ENCODE measurements around the gene DMD.

DMD gene

DNA sequence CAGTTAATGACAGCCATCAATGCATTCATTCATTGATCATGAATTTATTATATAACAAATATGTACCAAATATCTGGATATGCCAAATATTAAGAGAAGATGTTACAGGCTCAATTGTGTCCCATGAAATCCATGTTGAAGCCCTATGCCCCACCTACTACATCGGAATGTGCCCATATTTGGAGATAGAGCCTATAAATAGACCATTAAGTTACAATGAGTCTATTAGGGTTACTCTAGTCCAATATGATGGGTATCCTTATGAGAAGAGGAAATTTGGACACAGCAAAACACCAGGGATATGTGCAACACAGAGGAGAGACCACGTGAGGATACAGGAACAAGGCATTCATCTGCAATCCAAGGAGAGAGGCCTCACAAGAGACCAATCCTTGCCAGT lies 634.5 kb downstream of the DMD start:
- WGBS (ENCODE audit: insufficient coverage): 71% methylated on average over 1 of the region's 2 CpGs
- no peaks in the 10 kb centered on the region for H3K4me1 ChIP-seq (ENCODE audit: control extremely low read depth in 1 of 4, control insufficient read depth in 4 of 4, insufficient read depth in 4 of 4, low read length in 3 of 4)
- H3K27me3 ChIP-seq (replicated peaks in 2 of 5; ENCODE audit: control insufficient read depth in 4 of 5, insufficient read depth in 5 of 5, low read length in 4 of 5): no peaks in the 10 kb centered on the region
- ChIA-PET POLR2A (no interaction called here), CTCF (no interaction called here)
- H3K9me3 ChIP-seq (ENCODE audit: control extremely low read depth in 1 of 5, control insufficient read depth in 4 of 5, insufficient read depth in 2 of 5, low read depth in 1 of 5, low read length in 4 of 5): no peaks in the 10 kb centered on the region
- H3K27ac ChIP-seq (ENCODE audit: insufficient read depth in 1 of 2, low read depth in 1 of 2, low read length in 2 of 2, poor library complexity in 1 of 2, severe bottlenecking in 2 of 2): no peak overlapping the region
- no peak overlapping the region for H3K4me3 ChIP-seq (ENCODE audit: control insufficient read depth in 1 of 7, extremely low read depth in 1 of 7, insufficient read depth in 4 of 7, low read depth in 2 of 7, low read length in 6 of 7)
- DNase-seq: no peak
- H3K36me3 ChIP-seq (ENCODE audit: control insufficient read depth in 4 of 4, insufficient read depth in 4 of 4, low read length in 3 of 4): no peaks in the 10 kb centered on the region

DNA sequence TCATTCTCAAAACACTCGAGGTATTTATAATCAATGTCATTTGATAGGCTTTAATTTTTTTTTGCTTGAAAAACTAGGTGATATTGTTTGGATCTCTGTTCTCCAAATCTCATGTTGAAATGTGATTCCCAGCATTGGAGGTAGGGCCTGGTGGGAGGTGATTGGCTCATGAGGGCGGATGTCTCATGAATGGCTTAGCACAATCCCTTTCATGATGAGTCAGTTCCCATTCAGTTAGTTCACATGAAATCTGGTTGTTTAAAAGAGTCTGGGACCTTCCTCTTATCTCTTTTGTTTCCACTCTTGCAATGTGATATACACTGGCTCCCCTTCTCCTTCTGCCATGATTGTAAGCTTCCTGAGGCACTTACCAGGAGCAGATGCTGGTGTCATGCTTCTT lies 638.7 kb downstream of the DMD start:
- H3K4me1 ChIP-seq (ENCODE audit: control extremely low read depth in 1 of 4, control insufficient read depth in 4 of 4, insufficient read depth in 4 of 4, low read length in 3 of 4): no peaks in the 10 kb centered on the region
- no CpG with 5 or more reads among the region's 2 CpGs for WGBS (ENCODE audit: insufficient coverage)
- ChIA-PET CTCF (no interaction called here), POLR2A (no interaction called here)
- DNase-seq: no peak
- no peaks in the 10 kb centered on the region for H3K9me3 ChIP-seq (ENCODE audit: control extremely low read depth in 1 of 5, control insufficient read depth in 4 of 5, insufficient read depth in 2 of 5, low read depth in 1 of 5, low read length in 4 of 5)
- no peaks in the 10 kb centered on the region for H3K27me3 ChIP-seq (replicated peaks in 2 of 5; ENCODE audit: control insufficient read depth in 4 of 5, insufficient read depth in 5 of 5, low read length in 4 of 5)
- no peak overlapping the region for H3K4me3 ChIP-seq (ENCODE audit: control insufficient read depth in 1 of 7, extremely low read depth in 1 of 7, insufficient read depth in 4 of 7, low read depth in 2 of 7, low read length in 6 of 7)
- no peak overlapping the region for H3K27ac ChIP-seq (ENCODE audit: insufficient read depth in 1 of 2, low read depth in 1 of 2, low read length in 2 of 2, poor library complexity in 1 of 2, severe bottlenecking in 2 of 2)
- no peaks in the 10 kb centered on the region for H3K36me3 ChIP-seq (ENCODE audit: control insufficient read depth in 4 of 4, insufficient read depth in 4 of 4, low read length in 3 of 4)

DNA sequence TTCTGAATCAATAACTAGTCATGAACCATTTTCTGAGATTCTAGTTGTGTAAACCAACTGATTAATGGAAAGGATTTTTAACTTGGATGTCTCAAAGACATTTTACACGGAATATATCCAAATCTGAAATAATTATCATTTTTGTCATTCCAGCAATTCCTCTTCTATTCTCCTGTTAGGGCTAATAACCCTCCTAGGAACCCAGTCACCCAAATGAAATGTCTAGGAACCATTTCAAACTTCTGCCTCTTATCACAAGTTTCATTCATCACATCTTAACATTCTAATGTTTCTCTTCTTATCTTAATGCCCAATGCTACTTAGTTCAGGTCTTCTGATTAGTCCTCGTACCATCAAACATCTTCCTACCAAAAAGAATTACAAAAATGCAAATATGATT lies 639.8 kb downstream of the DMD start:
- no peak for DNase-seq
- CTCF ChIA-PET: no interaction called here
- no peaks in the 10 kb centered on the region for H3K4me1 ChIP-seq (ENCODE audit: control extremely low read depth in 1 of 4, control insufficient read depth in 4 of 4, insufficient read depth in 4 of 4, low read length in 3 of 4)
- POLR2A ChIA-PET: no interaction called here
- H3K36me3 ChIP-seq (ENCODE audit: control insufficient read depth in 4 of 4, insufficient read depth in 4 of 4, low read length in 3 of 4): no peaks in the 10 kb centered on the region
- no peaks in the 10 kb centered on the region for H3K27me3 ChIP-seq (replicated peaks in 2 of 5; ENCODE audit: control insufficient read depth in 4 of 5, insufficient read depth in 5 of 5, low read length in 4 of 5)
- no peaks in the 10 kb centered on the region for H3K9me3 ChIP-seq (ENCODE audit: control extremely low read depth in 1 of 5, control insufficient read depth in 4 of 5, insufficient read depth in 2 of 5, low read depth in 1 of 5, low read length in 4 of 5)
- no peak overlapping the region for H3K4me3 ChIP-seq (ENCODE audit: control insufficient read depth in 1 of 7, extremely low read depth in 1 of 7, insufficient read depth in 4 of 7, low read depth in 2 of 7, low read length in 6 of 7)
- no peak overlapping the region for H3K27ac ChIP-seq (ENCODE audit: insufficient read depth in 1 of 2, low read depth in 1 of 2, low read length in 2 of 2, poor library complexity in 1 of 2, severe bottlenecking in 2 of 2)
- WGBS (ENCODE audit: insufficient coverage): 100% methylated on average over 1 of the region's 2 CpGs

DNA sequence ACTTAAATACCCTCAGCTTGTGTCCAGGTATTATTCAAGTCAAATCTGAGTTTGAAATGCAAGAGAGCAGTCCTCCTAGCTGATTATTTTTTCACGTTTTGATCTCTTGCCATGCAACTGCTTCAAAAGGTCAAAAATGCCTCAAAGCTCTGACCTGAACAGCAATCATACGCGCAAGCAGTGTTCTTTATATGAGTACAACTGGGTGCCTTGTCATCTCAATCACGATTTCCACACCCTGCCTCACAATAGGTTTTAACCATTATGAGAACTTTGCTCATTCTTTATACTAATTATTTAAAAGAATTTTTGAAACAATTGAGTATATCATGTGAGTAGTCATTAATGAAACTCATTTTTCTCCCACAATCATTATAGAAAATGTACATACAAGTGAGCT lies 649.1 kb downstream of the DMD start:
- no peaks in the 10 kb centered on the region for H3K36me3 ChIP-seq (ENCODE audit: control insufficient read depth in 4 of 4, insufficient read depth in 4 of 4, low read length in 3 of 4)
- 77% methylated on average over 3 of the region's 4 CpGs for WGBS (ENCODE audit: insufficient coverage)
- H3K27ac ChIP-seq (ENCODE audit: insufficient read depth in 1 of 2, low read depth in 1 of 2, low read length in 2 of 2, poor library complexity in 1 of 2, severe bottlenecking in 2 of 2): no peak overlapping the region
- H3K9me3 ChIP-seq (ENCODE audit: control extremely low read depth in 1 of 5, control insufficient read depth in 4 of 5, insufficient read depth in 2 of 5, low read depth in 1 of 5, low read length in 4 of 5): no peaks in the 10 kb centered on the region
- CTCF ChIA-PET: no interaction called here
- DNase-seq: no peak
- POLR2A ChIA-PET: no interaction called here
- no peak overlapping the region for H3K4me3 ChIP-seq (ENCODE audit: control insufficient read depth in 1 of 7, extremely low read depth in 1 of 7, insufficient read depth in 4 of 7, low read depth in 2 of 7, low read length in 6 of 7)
- no peaks in the 10 kb centered on the region for H3K4me1 ChIP-seq (ENCODE audit: control extremely low read depth in 1 of 4, control insufficient read depth in 4 of 4, insufficient read depth in 4 of 4, low read length in 3 of 4)
- no peaks in the 10 kb centered on the region for H3K27me3 ChIP-seq (replicated peaks in 2 of 5; ENCODE audit: control insufficient read depth in 4 of 5, insufficient read depth in 5 of 5, low read length in 4 of 5)

DNA sequence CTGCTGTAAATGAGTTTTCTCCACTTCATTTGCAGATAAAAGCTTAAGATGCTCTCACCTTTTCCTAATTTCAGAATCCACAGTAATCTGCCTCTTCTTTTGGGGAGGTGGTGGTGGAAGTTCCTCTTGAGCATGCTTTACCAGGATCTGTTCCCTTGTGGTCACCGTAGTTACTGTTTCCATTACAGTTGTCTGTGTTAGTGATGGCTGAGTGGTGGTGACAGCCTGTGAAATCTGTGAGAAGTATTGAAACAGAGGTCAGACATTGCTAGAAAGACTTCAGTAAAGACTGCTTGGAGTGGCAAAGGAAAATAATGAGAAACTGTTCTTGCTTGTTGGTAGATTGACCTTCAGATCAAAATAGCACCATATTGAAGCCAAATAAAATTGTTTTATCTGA lies 666.2 kb downstream of the DMD start:
- Histone ChIP-seq H3K4me3 (ENCODE audit: control insufficient read depth in 1 of 7, extremely low read depth in 1 of 7, insufficient read depth in 4 of 7, low read depth in 2 of 7, low read length in 6 of 7) (no peak overlapping the region), H3K9me3 (ENCODE audit: control extremely low read depth in 1 of 5, control insufficient read depth in 4 of 5, insufficient read depth in 2 of 5, low read depth in 1 of 5, low read length in 4 of 5) (no peaks in the 10 kb centered on the region), H3K4me1 (ENCODE audit: control extremely low read depth in 1 of 4, control insufficient read depth in 4 of 4, insufficient read depth in 4 of 4, low read length in 3 of 4) (no peaks in the 10 kb centered on the region), H3K36me3 (ENCODE audit: control insufficient read depth in 4 of 4, insufficient read depth in 4 of 4, low read length in 3 of 4) (no peaks in the 10 kb centered on the region), H3K27me3 (replicated peaks in 2 of 5; ENCODE audit: control insufficient read depth in 4 of 5, insufficient read depth in 5 of 5, low read length in 4 of 5) (no peaks in the 10 kb centered on the region), H3K27ac (ENCODE audit: insufficient read depth in 1 of 2, low read depth in 1 of 2, low read length in 2 of 2, poor library complexity in 1 of 2, severe bottlenecking in 2 of 2) (no peak overlapping the region)
- WGBS (ENCODE audit: insufficient coverage): 88% methylated on average over 1 of the region's 1 CpG
- ChIA-PET POLR2A (no interaction called here), CTCF (no interaction called here)
- no peak for DNase-seq

DNA sequence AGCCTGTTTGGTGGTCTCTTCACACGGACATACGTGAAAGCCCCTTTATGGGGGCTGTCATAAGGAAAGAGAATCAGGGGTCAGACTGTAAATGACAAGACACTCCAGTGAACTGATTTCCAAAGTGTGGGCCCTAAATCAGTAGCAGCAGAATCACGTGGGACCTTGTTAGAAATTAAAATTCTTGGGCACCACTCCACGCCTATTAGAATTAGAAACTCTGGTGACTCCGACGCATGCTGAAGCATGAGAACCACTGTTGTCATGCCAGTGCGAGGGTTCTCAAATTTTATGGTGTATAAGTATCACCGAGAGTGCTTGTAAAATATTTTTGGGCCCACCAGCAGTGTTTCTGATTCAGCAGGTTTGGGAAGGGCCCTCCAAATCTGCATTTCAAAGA lies 672.8 kb downstream of the DMD start:
- no peak overlapping the region for H3K4me3 ChIP-seq (ENCODE audit: control insufficient read depth in 1 of 7, extremely low read depth in 1 of 7, insufficient read depth in 4 of 7, low read depth in 2 of 7, low read length in 6 of 7)
- H3K27me3 ChIP-seq (replicated peaks in 2 of 5; ENCODE audit: control insufficient read depth in 4 of 5, insufficient read depth in 5 of 5, low read length in 4 of 5): peaks cover 0 to 2% (median 0%) of the 10 kb centered on the region in 5 experiments
- no peak for DNase-seq
- no peaks in the 10 kb centered on the region for H3K36me3 ChIP-seq (ENCODE audit: control insufficient read depth in 4 of 4, insufficient read depth in 4 of 4, low read length in 3 of 4)
- POLR2A ChIA-PET: no interaction called here
- H3K4me1 ChIP-seq (ENCODE audit: control extremely low read depth in 1 of 4, control insufficient read depth in 4 of 4, insufficient read depth in 4 of 4, low read length in 3 of 4): no peaks in the 10 kb centered on the region
- CTCF ChIA-PET: no interaction called here
- no peaks in the 10 kb centered on the region for H3K9me3 ChIP-seq (ENCODE audit: control extremely low read depth in 1 of 5, control insufficient read depth in 4 of 5, insufficient read depth in 2 of 5, low read depth in 1 of 5, low read length in 4 of 5)
- WGBS (ENCODE audit: insufficient coverage): 92% methylated on average over 8 of the region's 8 CpGs
- H3K27ac ChIP-seq (ENCODE audit: insufficient read depth in 1 of 2, low read depth in 1 of 2, low read length in 2 of 2, poor library complexity in 1 of 2, severe bottlenecking in 2 of 2): no peak overlapping the region

DNA sequence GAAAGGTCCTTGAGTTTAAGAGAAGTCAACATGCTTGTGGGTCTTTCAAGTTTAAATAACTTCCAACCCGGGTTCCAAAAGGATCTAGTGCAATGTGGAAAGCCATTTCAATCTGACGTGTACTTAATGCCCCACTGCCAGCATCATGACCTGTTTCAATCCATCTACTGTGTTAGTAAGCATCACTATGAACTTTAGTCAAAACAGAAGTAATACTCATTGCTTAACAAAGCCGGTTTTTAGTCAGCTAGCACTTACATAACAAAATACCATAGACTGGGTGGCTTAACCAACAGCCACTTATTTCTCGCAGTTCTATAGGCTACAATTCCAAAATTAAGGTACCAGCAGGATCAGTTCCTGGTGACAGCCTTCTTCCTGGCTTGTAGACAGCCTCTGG lies 677.5 kb downstream of the DMD start:
- Histone ChIP-seq H3K36me3 (ENCODE audit: control insufficient read depth in 4 of 4, insufficient read depth in 4 of 4, low read length in 3 of 4) (no peaks in the 10 kb centered on the region), H3K4me3 (ENCODE audit: control insufficient read depth in 1 of 7, extremely low read depth in 1 of 7, insufficient read depth in 4 of 7, low read depth in 2 of 7, low read length in 6 of 7) (no peak overlapping the region), H3K9me3 (ENCODE audit: control extremely low read depth in 1 of 5, control insufficient read depth in 4 of 5, insufficient read depth in 2 of 5, low read depth in 1 of 5, low read length in 4 of 5) (no peaks in the 10 kb centered on the region), H3K27me3 (replicated peaks in 2 of 5; ENCODE audit: control insufficient read depth in 4 of 5, insufficient read depth in 5 of 5, low read length in 4 of 5) (peaks cover 0 to 2% (median 0%) of the 10 kb centered on the region in 5 experiments), H3K4me1 (ENCODE audit: control extremely low read depth in 1 of 4, control insufficient read depth in 4 of 4, insufficient read depth in 4 of 4, low read length in 3 of 4) (no peaks in the 10 kb centered on the region), H3K27ac (ENCODE audit: insufficient read depth in 1 of 2, low read depth in 1 of 2, low read length in 2 of 2, poor library complexity in 1 of 2, severe bottlenecking in 2 of 2) (no peak overlapping the region)
- CTCF ChIA-PET: no interaction called here
- WGBS (ENCODE audit: insufficient coverage): 83% methylated on average over 4 of the region's 4 CpGs
- DNase-seq: no peak
- POLR2A ChIA-PET: no interaction called here

DNA sequence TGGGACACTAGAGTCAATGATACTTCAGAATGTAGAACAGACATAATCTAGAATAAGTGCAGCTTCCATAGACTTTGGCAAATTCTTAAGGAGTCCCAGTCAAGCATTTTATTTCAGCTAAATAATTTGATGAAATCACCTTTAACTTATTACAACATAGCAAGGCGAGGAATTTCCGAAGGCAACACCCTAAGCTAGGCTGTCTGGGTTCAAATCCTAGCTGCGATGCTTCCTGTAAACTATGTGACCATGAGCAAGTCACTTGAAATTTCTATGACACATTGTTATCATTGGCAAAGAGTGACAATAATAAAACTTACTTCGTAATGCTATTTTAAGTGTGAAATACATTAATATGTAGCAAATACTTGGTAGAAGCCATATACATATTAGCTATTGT lies 679.1 kb downstream of the DMD start:
- POLR2A ChIA-PET: no interaction called here
- 93% methylated on average over 2 of the region's 4 CpGs for WGBS (ENCODE audit: insufficient coverage)
- no peaks in the 10 kb centered on the region for H3K27me3 ChIP-seq (replicated peaks in 2 of 5; ENCODE audit: control insufficient read depth in 4 of 5, insufficient read depth in 5 of 5, low read length in 4 of 5)
- CTCF ChIA-PET: no interaction called here
- H3K9me3 ChIP-seq (ENCODE audit: control extremely low read depth in 1 of 5, control insufficient read depth in 4 of 5, insufficient read depth in 2 of 5, low read depth in 1 of 5, low read length in 4 of 5): no peaks in the 10 kb centered on the region
- H3K27ac ChIP-seq (ENCODE audit: insufficient read depth in 1 of 2, low read depth in 1 of 2, low read length in 2 of 2, poor library complexity in 1 of 2, severe bottlenecking in 2 of 2): no peak overlapping the region
- H3K4me3 ChIP-seq (ENCODE audit: control insufficient read depth in 1 of 7, extremely low read depth in 1 of 7, insufficient read depth in 4 of 7, low read depth in 2 of 7, low read length in 6 of 7): no peak overlapping the region
- no peak for DNase-seq
- no peaks in the 10 kb centered on the region for H3K4me1 ChIP-seq (ENCODE audit: control extremely low read depth in 1 of 4, control insufficient read depth in 4 of 4, insufficient read depth in 4 of 4, low read length in 3 of 4)
- H3K36me3 ChIP-seq (ENCODE audit: control insufficient read depth in 4 of 4, insufficient read depth in 4 of 4, low read length in 3 of 4): no peaks in the 10 kb centered on the region
